Right lobe of liver (tissue), 6 donors: ENCODE data around the gene IFITM10. TPM values are rescaled to one million over a fixed set of nuclear protein-coding genes. Genes with fewer than 3 reads are reported as not detected.
A peak's percentile ranks its signal among the peaks of the same experiment; 100 is the strongest.

Experiments used
- ATAC-seq, 4 donors: fragments of 200-7000 bp; cut with Tn5 transposase; one replicate each; pipeline ENCODE4 v1.9.1; 2020; ENCODE audit warnings: mild to moderate bottlenecking in 4 of 4, moderate library complexity in 4 of 4
- DNase-seq, 3 donors: peaks; one replicate each; pipeline ENCODE4 v3.0.0-alpha.2; 2020
- H3K27ac ChIP-seq, 3 donors: fragments of 200-600 bp; one replicate each; pipeline ENCODE4 v1.8.0; 2022
- H3K27me3 ChIP-seq, 2 donors: fragments of 200-600 bp; one replicate each; pipeline ENCODE4 v1.8.0; 2022
- H3K36me3 ChIP-seq, 4 donors: fragments of 200-600 bp; sonication (generic) in 1 of 4; one replicate each; pipeline versions ENCODE4 v1.5.1 to v1.8.0; 2017 to 2022; ENCODE audit warnings: control low read depth in 1 of 4
- H3K4me1 ChIP-seq, 4 donors: fragments of 200-600 bp; sonication (generic) in 1 of 4; one replicate each; pipeline versions ENCODE4 v1.5.1 to v1.8.0; 2017 to 2022; ENCODE audit warnings: control low read depth in 1 of 4
- H3K4me3 ChIP-seq, 3 donors: fragments of 200-600 bp; one replicate each; pipeline ENCODE4 v1.8.0; 2022
- H3K9me3 ChIP-seq, 4 donors: fragments of 200-600 bp; sonication (generic) in 1 of 4; one replicate each; pipeline versions ENCODE4 v1.5.1 to v1.8.0; 2017 to 2022; ENCODE audit warnings: control low read depth in 1 of 4
- CTCF ChIP-seq, 4 donors: fragments of 200-600 bp in 3 of 4; fragments of 450-650 bp in 1 of 4; IDR thresholded peaks; one replicate each; pipeline versions ENCODE4 v1.5.1 to v1.8.0; 2016 to 2022; ENCODE audit warnings: antibody characterized with exemption in 4 of 4, mild to moderate bottlenecking in 2 of 4
- POLR2A ChIP-seq: fragments of 450-650 bp; IDR thresholded peaks from one replicate; pipeline ENCODE4 v1.6.1; 2017; ENCODE audit warnings: antibody characterized with exemption, mild to moderate bottlenecking
- WGBS: methylation state at CpG from one replicate; pipeline ENCODE4 v1.1.6; 2018; ENCODE audit warnings: low coverage, low lambda C conversion rate; ENCODE audit not compliant: insufficient coverage; ENCODE audit errors: missing lambda C conversion rate; 5-methylcytosine and 5-hydroxymethylcytosine counted together
- intact Hi-C, 2 donors: fragments of 100-400 bp; cut with DNase I; formaldehyde crosslinking; loops; one replicate each; pipeline versions ENCODE4 v1.11.2 to v1.14.1; 2022
- total RNA-seq, 6 experiments: library from RNA; depleted of rRNA in 2 of 6; stranded (reverse); fragments of >200 nt in 2 of 6; fragmentation: NEBNext Ultra II Directional in 3 of 6; extraction: Animal tissue kit (Norgen Biotek cat#: 25700) in 3 of 6; gene quantifications; one replicate each; pipeline versions ENCODE4 v1.1.0 to v1.2.4, GENCODE V29; 2016 to 2023
- donor health status: DM: no; HTN: yes; CAD: no.
- donor health status: DM: no; HTN: no; CAD: no.
- donor health status: DM: no; HTN: no; CAD: no.
- donor health status: DM: no; HTN: yes; CAD: no.
- donor health status: DM: no; HTN: yes; CAD: no.

IFITM10 gene
- total RNA-seq, 6 experiments from 2014 or later: 1.3 to 11.4 (median 6.7) TPM

GRCh38 chr11:1731451-1732059 is 18.8 kb downstream of the IFITM10 start:
- ATAC-seq: no peak
- no peak for TF ChIP-seq POLR2A
- 55% methylated on average over 2 of the region's 5 CpGs for WGBS
- no peak overlapping the region for H3K27ac ChIP-seq
- intact Hi-C loops: no loop called here
- no peaks in the 10 kb centered on the region for H3K9me3 ChIP-seq
- no peaks in the 10 kb centered on the region for H3K4me1 ChIP-seq
- no peak overlapping the region for H3K4me3 ChIP-seq
- H3K27me3 ChIP-seq: no peaks in the 10 kb centered on the region
- DNase-seq: no peak
- H3K36me3 ChIP-seq: no peaks in the 10 kb centered on the region

GRCh38 chr11:1730059-1730629 is 20.3 kb downstream of the IFITM10 start:
- Histone ChIP-seq H3K27ac (no peak overlapping the region), H3K27me3 (no peaks in the 10 kb centered on the region), H3K4me3 (no peak overlapping the region), H3K36me3 (no peaks in the 10 kb centered on the region), H3K4me1 (no peaks in the 10 kb centered on the region), H3K9me3 (no peaks in the 10 kb centered on the region)
- intact Hi-C loops: no loop called here
- TF ChIP-seq POLR2A: no peak
- no peak for TF ChIP-seq CTCF (IDR thresholded peaks at IDR 0.05)
- no peak for ATAC-seq
- DNase-seq: peak in 1 of 3 donors; percentile 33
- WGBS: 38% methylated on average over 8 of the region's 11 CpGs

GRCh38 chr11:1729692-1730011 is 20.7 kb downstream of the IFITM10 start:
- no peak for TF ChIP-seq POLR2A
- TF ChIP-seq CTCF (IDR thresholded peaks at IDR 0.05): no peak
- ATAC-seq (no peak), DNase-seq (no peak)
- Histone ChIP-seq H3K9me3 (no peaks in the 10 kb centered on the region), H3K4me1 (no peaks in the 10 kb centered on the region), H3K27me3 (no peaks in the 10 kb centered on the region), H3K4me3 (no peak overlapping the region), H3K36me3 (no peaks in the 10 kb centered on the region), H3K27ac (no peak overlapping the region)
- 63% methylated on average over 9 of the region's 9 CpGs for WGBS
- intact Hi-C loops: no loop called here

- intact Hi-C loops: no loop called here
- Histone ChIP-seq H3K27ac (no peak overlapping the region), H3K36me3 (no peaks in the 10 kb centered on the region), H3K4me1 (no peaks in the 10 kb centered on the region), H3K4me3 (no peak overlapping the region), H3K27me3 (no peaks in the 10 kb centered on the region), H3K9me3 (no peaks in the 10 kb centered on the region)
- DNase-seq (peak in 1 of 3 donors; percentile 16), ATAC-seq (no peak)
- TF ChIP-seq CTCF (IDR thresholded peaks at IDR 0.05) (no peak), POLR2A (no peak)
- 56% methylated on average over 25 of the region's 25 CpGs for WGBS
These were observed 21.3 kb downstream of the IFITM10 start for GRCh38 chr11:1728931-1729691.

- WGBS: 39% methylated on average over 4 of the region's 4 CpGs
- Histone ChIP-seq H3K27ac (no peak overlapping the region), H3K9me3 (no peaks in the 10 kb centered on the region), H3K4me1 (no peaks in the 10 kb centered on the region), H3K36me3 (no peaks in the 10 kb centered on the region), H3K4me3 (no peak overlapping the region), H3K27me3 (no peaks in the 10 kb centered on the region)
- intact Hi-C loops: no loop called here
- TF ChIP-seq POLR2A (no peak), CTCF (IDR thresholded peaks at IDR 0.05) (no peak)
- ATAC-seq: no peak
- DNase-seq: peak in 1 of 3 donors; percentile 28
These were observed 22.1 kb downstream of the IFITM10 start for GRCh38 chr11:1728301-1728700.
